HCT116 (cell line): ENCODE data around the gene WWOX. TPM values are rescaled to one million over a fixed set of nuclear protein-coding genes. Genes with fewer than 3 reads are reported as not detected.

Experiments used
- ATAC-seq: fragments of 200-7000 bp; cut with Tn5 transposase; 2 replicates; pipeline ENCODE4 v1.9.1; 2020; ENCODE audit warnings: mild to moderate bottlenecking, moderate library complexity
- BruUV-seq: library from RNA; stranded (reverse); fragments of 400-500 nt; replicated peaks from 2 replicates; lab custom pipeline; 2021; lab: Mats Ljungman, UMichigan
- CTCF ChIA-PET: fragments of 300-600 bp; sonication (Branson Sonifier 250); formaldehyde crosslinking; loops from one replicate; lab custom pipeline; 2021; ENCODE audit warnings: antibody characterized with exemption; lab: Charles Lee
- POLR2A ChIA-PET: fragments of 300-600, 350-600 bp; sonication (Branson Sonifier 250); formaldehyde crosslinking; loops from one replicate; lab custom pipeline; 2021; ENCODE audit warnings: antibody characterized with exemption; lab: Charles Lee
- RAD21 ChIA-PET, 2 experiments: fragments of 300-600 bp; sonication (Branson Sonifier 250); formaldehyde crosslinking; loops; one replicate each; lab custom pipeline; 2023; ENCODE audit warnings: low total read pairs in 2 of 2; ENCODE audit not compliant: uncharacterized antibody in 2 of 2, unreplicated experiment in 2 of 2, low non-redundant PET in 1 of 2; lab: Charles Lee
- DNase-seq: peaks from one replicate; pipeline ENCODE4 v3.0.0-alpha.2; 2010; ENCODE audit warnings: low read depth, low spot score
- H2AFZ ChIP-seq: fragments of 200-600 bp; shearing (Covaris generic), sonication (generic); 2 replicates; pipeline ENCODE4 v1.6.1; 2017; ENCODE audit warnings: low read depth, mixed run types, mixed read lengths, antibody characterized with exemption, low read length; ENCODE audit not compliant: poor library complexity, severe bottlenecking
- H3K27ac ChIP-seq: 2 replicates; pipeline ENCODE4 v1.5.1; 2012; ENCODE audit warnings: low read depth, low read length
- H3K27me3 ChIP-seq: fragments of 200-600 bp; sonication (generic); 2 replicates; pipeline ENCODE4 v1.6.1; 2016; ENCODE audit warnings: mixed run types, low read length, mixed read lengths; ENCODE audit not compliant: insufficient read depth
- H3K36me3 ChIP-seq, 2 experiments: fragments of 200-500 bp in 1 of 2; fragments of 200-600 bp in 1 of 2; sonication (Bioruptor generic) in 1 of 2; sonication (generic) in 1 of 2; 2 replicates each; pipeline versions ENCODE4 v1.5.1 to v1.6.1; 2014 to 2016; ENCODE audit warnings: low read length in 2 of 2, inconsistent platforms in 1 of 2, mixed read lengths in 1 of 2, mixed run types in 1 of 2; ENCODE audit not compliant: insufficient read depth in 2 of 2, control insufficient read depth in 1 of 2
- H3K4me1 ChIP-seq, 2 experiments: fragments of 200-600 bp in 1 of 2; sonication (generic) in 1 of 2; 2 replicates each; pipeline versions ENCODE4 v1.5.1 to v1.6.1; 2012 to 2017; ENCODE audit warnings: low read length in 2 of 2, inconsistent platforms in 1 of 2, mild to moderate bottlenecking in 1 of 2, mixed read lengths in 1 of 2, mixed run types in 1 of 2, moderate library complexity in 1 of 2; ENCODE audit not compliant: insufficient read depth in 2 of 2, control insufficient read depth in 1 of 2
- H3K4me2 ChIP-seq: fragments of 200-600 bp; sonication (generic); 2 replicates; pipeline ENCODE4 v1.6.1; 2017; ENCODE audit warnings: mixed run types, low read length, mixed read lengths
- H3K4me3 ChIP-seq, 2 experiments: fragments of 200-600 bp in 1 of 2; sonication (generic) in 1 of 2; replicated peaks in 1 of 2; 2 replicates each; pipeline ENCODE4 v1.5.1; 2011 to 2016; ENCODE audit warnings: low read length in 2 of 2, control low read depth in 1 of 2, low read depth in 1 of 2, mild to moderate bottlenecking in 1 of 2, mixed read lengths in 1 of 2, mixed run types in 1 of 2
- H3K79me2 ChIP-seq: fragments of 200-600 bp; sonication (generic); 2 replicates; pipeline ENCODE4 v1.6.1; 2017; ENCODE audit warnings: mild to moderate bottlenecking, mixed run types, low read length, moderate library complexity, mixed read lengths; ENCODE audit not compliant: insufficient read depth
- H3K9ac ChIP-seq: fragments of 200-600 bp; sonication (generic); 2 replicates; pipeline ENCODE4 v1.6.1; 2016; ENCODE audit warnings: low read length, mixed read lengths
- H3K9me2 ChIP-seq: fragments of 200-600 bp; sonication (generic), shearing (Covaris generic); 2 replicates; pipeline ENCODE4 v1.6.1; 2017; ENCODE audit warnings: mixed run types, mild to moderate bottlenecking, moderate library complexity; ENCODE audit not compliant: insufficient read depth
- H3K9me3 ChIP-seq, 2 experiments: fragments of 200-500 bp in 1 of 2; fragments of 200-600 bp in 1 of 2; sonication (Bioruptor generic) in 1 of 2; sonication (generic) in 1 of 2; 2 replicates each; pipeline ENCODE4 v1.6.1; 2014 to 2017; ENCODE audit warnings: low read length in 2 of 2, mixed read lengths in 2 of 2, inconsistent platforms in 1 of 2, low read depth in 1 of 2, mild to moderate bottlenecking in 1 of 2, mixed run types in 1 of 2, moderate library complexity in 1 of 2; ENCODE audit not compliant: control insufficient read depth in 1 of 2, insufficient read depth in 1 of 2
- H4K20me1 ChIP-seq: fragments of 200-600 bp; sonication (generic), shearing (Covaris generic); 2 replicates; pipeline ENCODE4 v1.6.1; 2017; ENCODE audit warnings: mixed run types, mild to moderate bottlenecking, moderate library complexity; ENCODE audit not compliant: insufficient read depth
- ATF3 ChIP-seq: IDR thresholded peaks from 2 replicates; pipeline ENCODE4 v1.6.1; 2012
- CEBPB ChIP-seq: IDR thresholded peaks from 2 replicates; pipeline ENCODE4 v1.6.1; 2012; ENCODE audit warnings: low read depth
- ELF1 ChIP-seq: IDR thresholded peaks from 2 replicates; pipeline ENCODE4 v1.6.1; 2012; ENCODE audit warnings: low read depth, borderline replicate concordance
- EZH2 ChIP-seq: fragments of 200-600 bp; sonication (generic); IDR thresholded peaks from 2 replicates; pipeline ENCODE4 v1.6.1; 2017; ENCODE audit warnings: antibody characterized with exemption, mixed run types
- EZH2phosphoT487 ChIP-seq: fragments of 200-600 bp; IDR thresholded peaks from 2 replicates; pipeline ENCODE4 v1.6.1; 2018; ENCODE audit warnings: antibody characterized with exemption, borderline replicate concordance
- POLR2AphosphoS5 ChIP-seq: IDR thresholded peaks from 2 replicates; pipeline ENCODE4 v1.6.1; 2011; ENCODE audit warnings: mild to moderate bottlenecking, low read depth, low read length, moderate library complexity
- SRF ChIP-seq: IDR thresholded peaks from 2 replicates; pipeline ENCODE4 v1.6.1; 2012; ENCODE audit warnings: low read depth
- TCF7L2 ChIP-seq: IDR thresholded peaks from 2 replicates; pipeline ENCODE4 v1.7.0; 2011; ENCODE audit warnings: borderline replicate concordance, inconsistent platforms; ENCODE audit not compliant: insufficient read depth, insufficient read length; ENCODE audit errors: extremely low read depth
- intact Hi-C: fragments of 100-400 bp; cut with micrococcal nuclease; formaldehyde crosslinking; loops from 2 replicates; pipeline ENCODE4 v1.10.0; 2022
- total RNA-seq: library from RNA; stranded (reverse); gene quantifications from one replicate; pipeline ENCODE4 v1.2.1, GENCODE V29; 2021; ENCODE audit not compliant: unreplicated experiment

WWOX gene
- total RNA-seq, 1 experiment from 2014 or later = 13.7 TPM

- Histone ChIP-seq H3K9me2 (no peaks in the 10 kb centered on the region), H3K79me2 (no peaks in the 10 kb centered on the region), H3K9me3 (no peaks in the 10 kb centered on the region), H3K36me3 (no peaks in the 10 kb centered on the region), H3K4me3 (no peak overlapping the region), H3K4me1 (no peaks in the 10 kb centered on the region), H3K27ac (no peak overlapping the region), H3K4me2 (no peak overlapping the region), H3K9ac (no peak overlapping the region), H3K27me3 (no peaks in the 10 kb centered on the region), H2AFZ (no peak overlapping the region), H4K20me1 (no peaks in the 10 kb centered on the region)
- TF ChIP-seq ELF1 (no peak), EZH2phosphoT487 (no peak), TCF7L2 (no peak), ATF3 (no peak), SRF (no peak), CEBPB (no peak), EZH2 (no peak), POLR2AphosphoS5 (no peak)
- CTCF ChIA-PET = no interaction called here
- RAD21 ChIA-PET = no interaction called here
- POLR2A ChIA-PET = no interaction called here
- DNase-seq (no peak), ATAC-seq (no peak)
- intact Hi-C loops = loop anchor here (10.0 kb wide), 1 partner anchor 50 kb away; no protein-coding TSS in a partner anchor
- no TSS peak for BruUV-seq
Measured at GRCh38 chr16:78584991-78585390, 485.5 kb downstream of the WWOX start.

GRCh38 chr16:78589331-78589730, 489.9 kb downstream of the WWOX start:
- Histone ChIP-seq H3K27ac (no peak overlapping the region), H3K4me3 (no peak overlapping the region), H3K27me3 (no peaks in the 10 kb centered on the region), H3K9ac (no peak overlapping the region), H3K4me2 (no peak overlapping the region), H3K9me2 (no peaks in the 10 kb centered on the region), H3K4me1 (no peaks in the 10 kb centered on the region), H4K20me1 (no peaks in the 10 kb centered on the region), H2AFZ (no peak overlapping the region), H3K79me2 (no peaks in the 10 kb centered on the region), H3K36me3 (no peaks in the 10 kb centered on the region), H3K9me3 (no peaks in the 10 kb centered on the region)
- intact Hi-C loops = loop anchor here (10.0 kb wide), 1 partner anchor 55 kb away; no protein-coding TSS in a partner anchor
- ATAC-seq (no peak), DNase-seq (no peak)
- no peak for TF ChIP-seq ATF3
- no peak for TF ChIP-seq EZH2phosphoT487
- no TSS peak for BruUV-seq
- CTCF ChIA-PET = no interaction called here
- RAD21 ChIA-PET = no interaction called here
- POLR2A ChIA-PET = no interaction called here
